CD4-positive, alpha-beta T cell treated with Interleukin-10 for 1 hour (primary cell): Measurements from ENCODE around the gene ITPA.

Experiments
- DNase-seq: peaks from one replicate; pipeline ENCODE4 v3.0.0-alpha.2; 2020

Gene ITPA

DNA sequence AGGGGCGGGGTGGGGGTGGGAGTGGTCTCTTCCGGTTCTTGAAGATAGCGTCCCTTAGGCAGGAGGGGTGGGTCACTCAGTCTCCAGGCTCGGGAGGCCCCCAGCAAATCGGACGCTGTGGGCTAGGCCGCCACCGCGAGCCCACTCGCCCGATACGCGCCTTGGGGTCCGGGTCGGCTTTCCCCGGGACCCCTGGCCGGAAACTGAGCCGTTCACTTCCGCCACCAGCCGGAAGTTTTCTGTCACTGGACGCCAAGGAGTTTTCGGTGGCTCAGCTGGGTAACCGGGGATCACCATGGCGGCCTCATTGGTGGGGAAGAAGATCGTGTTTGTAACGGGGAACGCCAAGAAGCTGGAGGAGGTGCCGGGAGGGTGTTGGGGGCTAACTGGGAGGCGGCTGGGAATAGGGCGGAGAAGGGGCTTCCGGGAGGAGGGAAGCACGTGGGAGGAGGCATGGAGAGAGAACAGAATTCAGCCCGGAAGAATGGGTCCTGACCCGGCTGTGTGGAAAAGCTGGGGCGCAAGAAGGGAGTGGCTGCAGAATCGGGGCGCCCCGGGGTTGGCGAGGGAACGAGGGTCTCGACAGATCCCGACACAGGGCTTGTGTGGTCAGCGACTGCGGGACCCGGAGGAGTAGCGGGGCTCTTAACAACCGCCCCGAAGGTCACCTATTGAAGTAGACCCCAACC lies at the start of gene ITPA:
ITPA (plus strand) TSS at position 242 of the 689 bp plus-strand sequence; CDS start at position 296, 54 bp downstream.
- DNase-seq, result peak; percentile 69

DNA sequence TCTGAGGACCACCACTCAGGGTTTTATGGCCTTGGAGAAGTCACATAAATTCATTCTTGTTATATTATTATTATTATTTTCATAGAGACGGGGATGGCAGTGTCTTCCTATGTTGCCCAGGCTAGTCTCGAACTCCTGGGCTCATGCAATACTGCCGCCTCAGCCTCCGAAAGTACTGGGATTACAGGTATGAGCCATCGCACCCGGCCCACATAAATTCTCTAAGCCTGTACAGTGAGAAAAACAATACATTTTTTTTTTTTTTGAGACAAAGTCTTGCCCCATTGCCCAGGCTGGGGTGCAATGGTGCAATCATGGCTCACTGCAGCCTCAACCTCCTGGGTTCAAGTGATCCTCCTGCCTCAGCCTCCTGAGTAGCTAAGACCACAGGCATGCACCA lies 48.9 kb upstream of the ITPA start:
- DNase-seq, result no peak

DNA sequence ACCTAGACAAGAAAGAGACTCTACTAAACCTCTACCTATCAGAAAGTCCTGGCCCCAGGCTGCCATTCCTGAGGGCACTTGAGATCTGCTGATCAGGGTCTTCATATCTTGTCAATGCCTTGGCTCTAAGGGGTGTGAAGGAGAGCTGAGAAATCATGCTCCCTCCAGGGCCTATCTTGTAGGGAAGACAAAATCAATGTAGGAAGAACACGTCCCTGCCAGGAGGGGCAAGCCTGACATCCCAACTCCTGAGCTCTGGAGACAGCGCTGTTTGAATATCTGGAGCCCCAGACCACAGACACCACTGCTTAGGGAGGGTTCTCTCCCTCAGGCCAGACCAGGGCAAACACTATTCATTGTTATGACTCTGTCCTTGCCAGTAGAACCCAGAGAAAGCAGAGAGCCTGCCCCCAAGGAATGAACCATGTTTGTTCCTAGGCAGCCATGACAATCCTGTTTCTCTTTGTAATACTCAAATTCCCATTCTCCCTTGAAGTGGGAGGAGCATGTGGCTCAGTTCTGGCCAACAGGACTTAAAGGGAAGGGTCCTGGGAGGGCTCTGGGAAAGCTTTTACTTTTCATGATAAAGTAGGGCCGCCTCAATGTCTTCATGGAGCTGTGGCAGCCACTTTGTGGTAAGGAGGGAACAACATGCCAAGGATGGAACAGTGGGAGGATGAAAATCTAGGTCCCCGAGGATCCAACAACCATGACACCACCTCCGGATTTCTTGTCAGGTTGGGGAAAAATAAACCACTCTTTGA lies 47.8 kb upstream of the ITPA start:
- no peak for DNase-seq

DNA sequence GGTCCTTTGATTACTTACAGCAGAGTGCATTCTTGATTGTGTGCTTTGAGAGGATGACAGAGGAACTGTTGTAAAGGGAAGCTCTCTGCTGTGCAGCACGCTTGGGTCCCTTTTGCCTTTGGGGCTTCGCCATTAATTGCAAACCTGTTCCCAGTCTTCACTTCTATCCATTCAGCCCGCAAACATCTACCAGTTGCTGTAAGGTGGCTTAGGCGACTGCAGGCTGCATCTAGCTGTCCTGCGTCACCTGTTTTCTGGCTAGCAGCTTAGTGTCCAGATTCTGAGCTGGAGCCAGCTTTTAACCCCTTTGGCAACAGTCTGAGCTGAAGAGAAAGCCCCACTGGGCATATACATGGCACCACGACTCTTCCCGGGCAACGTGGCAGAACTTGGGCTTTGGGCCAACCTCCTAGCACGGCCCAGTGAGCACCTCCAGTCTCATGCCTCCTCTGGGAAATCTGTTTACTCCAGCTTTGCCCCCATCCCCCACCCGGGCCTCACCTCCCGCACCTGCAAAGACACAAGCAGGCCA lies 47.2 kb upstream of the ITPA start:
- DNase-seq, result no peak

DNA sequence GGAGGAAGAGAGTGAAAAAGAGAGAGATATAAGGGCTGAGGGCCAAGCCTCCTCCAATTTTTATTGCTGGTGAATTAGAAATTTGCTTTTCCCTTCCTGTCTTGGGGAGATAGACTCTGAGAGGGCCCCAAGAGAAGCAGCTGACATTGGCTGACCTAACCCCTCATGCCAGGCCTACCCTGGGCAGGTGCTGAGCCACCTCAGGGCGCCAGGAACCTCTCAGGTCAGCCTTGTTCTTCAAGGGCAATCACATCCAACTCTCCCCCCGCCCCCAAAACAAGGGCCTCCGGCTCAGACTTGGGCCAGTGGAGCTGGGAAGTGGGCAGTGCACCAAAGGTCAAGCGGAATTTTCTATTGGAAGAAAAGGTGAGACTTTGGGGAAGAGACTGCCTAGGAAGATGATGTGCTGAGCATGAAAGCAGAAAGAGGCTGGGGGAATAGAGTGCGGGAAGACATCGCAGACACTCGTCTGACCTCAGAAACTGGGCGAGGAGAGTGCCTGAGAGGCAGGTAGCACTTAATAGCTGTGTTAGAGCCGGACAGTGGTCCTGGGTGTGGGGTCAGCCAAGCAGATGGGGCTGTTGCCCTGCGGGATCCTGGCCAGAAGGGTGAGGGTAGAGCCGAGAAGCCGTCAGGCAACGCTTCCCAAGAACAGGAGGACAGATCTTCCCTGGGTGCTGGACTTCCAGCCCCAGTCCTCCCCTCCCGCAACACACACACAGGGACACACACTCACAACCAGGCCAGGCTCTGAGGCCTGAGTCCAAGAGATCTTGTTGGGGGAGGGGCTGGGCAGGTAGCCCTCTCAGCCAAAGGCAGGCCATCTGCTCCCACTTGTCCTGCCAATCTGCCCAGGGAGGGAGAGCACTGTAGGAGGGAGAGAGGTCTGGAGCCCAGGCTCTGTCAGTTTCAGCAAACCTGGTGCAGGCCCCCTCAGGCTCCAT lies 45.9 kb upstream of the ITPA start:
- no peak for DNase-seq

DNA sequence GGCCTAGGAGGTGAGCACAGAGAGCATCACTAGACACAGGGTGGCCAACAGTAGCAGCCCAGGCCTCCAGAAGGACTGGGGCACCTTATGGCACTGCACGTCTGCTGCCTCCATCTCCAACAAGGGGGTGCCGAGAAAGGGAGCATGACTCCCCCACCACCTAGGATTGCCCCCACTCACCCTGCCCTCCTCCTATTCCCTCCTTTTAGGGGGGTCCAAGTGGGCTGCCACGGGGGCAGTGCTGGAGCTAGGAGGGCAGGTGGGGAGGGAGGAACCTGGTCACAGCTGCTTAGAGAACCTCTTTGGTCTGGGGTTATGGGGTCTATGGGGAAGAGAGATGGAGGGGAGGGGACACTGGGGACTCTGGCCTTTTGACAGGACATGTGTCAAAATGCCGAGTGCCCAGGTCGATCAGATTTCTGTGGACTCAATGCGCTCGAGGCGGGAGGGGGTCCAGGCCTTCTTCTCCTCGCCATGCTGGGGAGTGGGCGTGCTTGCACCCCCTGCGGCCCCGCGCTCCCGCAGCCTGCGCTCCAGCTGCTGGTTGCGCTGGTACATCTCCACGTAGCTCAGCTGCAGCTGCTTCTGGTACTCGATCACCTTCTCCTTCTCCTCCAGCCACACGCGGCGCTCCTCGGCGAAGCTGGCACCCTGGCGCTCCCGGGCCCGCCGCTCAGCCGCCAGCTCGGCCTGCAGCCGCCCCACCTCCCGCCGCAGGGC lies 45.1 kb upstream of the ITPA start:
- DNase-seq, result no peak

DNA sequence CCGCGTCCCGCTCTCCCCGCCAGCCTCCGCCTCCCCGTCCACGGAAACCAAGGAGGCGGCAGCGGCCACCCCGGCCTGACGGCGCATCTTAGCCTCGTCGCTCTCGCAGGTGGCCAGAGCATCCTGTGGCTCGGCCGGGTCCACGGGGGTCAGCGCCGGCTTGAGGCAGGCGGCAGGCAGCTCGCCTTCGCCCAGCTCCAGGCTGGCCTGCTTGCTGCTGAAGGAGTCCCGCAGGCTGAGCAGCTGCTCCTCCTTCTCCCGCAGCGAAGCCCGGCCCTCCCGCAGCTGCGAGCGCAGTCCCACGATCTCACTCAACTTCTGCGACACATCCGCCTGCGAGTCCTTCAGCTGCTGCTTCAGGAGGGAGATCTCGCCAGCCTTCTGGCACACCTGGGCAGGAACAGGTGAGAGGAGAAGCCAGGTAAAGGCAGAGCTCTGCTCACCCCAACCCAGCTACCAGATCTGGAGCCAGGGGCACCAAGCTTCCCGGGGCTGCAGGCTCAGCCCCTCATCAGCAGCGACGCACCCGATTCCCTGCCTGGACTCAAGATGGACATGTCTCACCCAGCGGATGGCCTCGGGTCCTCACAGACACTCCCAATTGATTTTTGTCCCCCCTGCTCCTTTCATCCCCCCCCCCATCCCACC lies 44.4 kb upstream of the ITPA start:
- DNase-seq, result no peak

GRCh38 chr20:3165473-3166337 lies 43.6 kb upstream of the ITPA start:
- DNase-seq, result no peak

GRCh38 chr20:3166338-3166912 lies 42.9 kb upstream of the ITPA start:
- DNase-seq, result no peak

GRCh38 chr20:3166913-3167342 lies 42.4 kb upstream of the ITPA start:
- no peak for DNase-seq

- no peak for DNase-seq
Measured at GRCh38 chr20:3167738-3168078, 41.6 kb upstream of the ITPA start.

DNA sequence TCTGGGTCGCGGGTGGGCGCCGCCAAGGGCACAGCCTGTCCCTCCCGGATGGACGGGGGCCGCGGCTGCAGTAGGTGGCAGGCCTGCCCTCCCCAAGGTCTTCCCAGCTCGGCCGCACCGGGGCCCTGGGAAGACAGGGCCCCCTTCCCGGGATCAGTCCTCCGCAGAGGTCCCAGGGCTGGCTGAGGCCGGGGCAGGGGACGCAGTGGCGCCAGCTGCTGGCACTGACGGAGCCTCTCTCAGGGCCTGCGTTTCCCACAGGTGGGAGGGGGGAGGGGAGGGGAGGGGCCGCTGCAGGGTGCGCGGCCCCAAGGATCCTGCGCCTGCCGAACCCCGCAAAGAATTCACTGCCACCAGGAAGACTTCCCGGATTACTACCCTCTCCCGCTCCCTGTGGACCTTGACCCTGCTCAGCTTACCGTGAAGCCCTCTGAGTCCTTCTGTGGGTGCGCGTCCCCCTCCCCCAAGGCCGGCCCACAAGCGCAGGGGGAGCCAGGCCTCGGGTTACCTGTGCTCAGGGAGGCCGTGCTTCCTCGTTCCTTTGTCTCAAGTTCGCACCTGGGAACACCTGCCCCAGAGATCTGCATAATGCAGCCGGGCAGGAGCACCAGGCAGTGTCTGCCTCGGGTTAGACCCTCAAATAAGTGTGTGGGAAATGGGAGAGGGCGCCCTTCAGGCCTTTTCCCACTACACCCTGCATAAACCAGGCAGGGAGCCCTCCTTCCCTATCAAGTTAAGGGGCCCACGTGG lies 41.0 kb upstream of the ITPA start:
- no peak for DNase-seq

DNA sequence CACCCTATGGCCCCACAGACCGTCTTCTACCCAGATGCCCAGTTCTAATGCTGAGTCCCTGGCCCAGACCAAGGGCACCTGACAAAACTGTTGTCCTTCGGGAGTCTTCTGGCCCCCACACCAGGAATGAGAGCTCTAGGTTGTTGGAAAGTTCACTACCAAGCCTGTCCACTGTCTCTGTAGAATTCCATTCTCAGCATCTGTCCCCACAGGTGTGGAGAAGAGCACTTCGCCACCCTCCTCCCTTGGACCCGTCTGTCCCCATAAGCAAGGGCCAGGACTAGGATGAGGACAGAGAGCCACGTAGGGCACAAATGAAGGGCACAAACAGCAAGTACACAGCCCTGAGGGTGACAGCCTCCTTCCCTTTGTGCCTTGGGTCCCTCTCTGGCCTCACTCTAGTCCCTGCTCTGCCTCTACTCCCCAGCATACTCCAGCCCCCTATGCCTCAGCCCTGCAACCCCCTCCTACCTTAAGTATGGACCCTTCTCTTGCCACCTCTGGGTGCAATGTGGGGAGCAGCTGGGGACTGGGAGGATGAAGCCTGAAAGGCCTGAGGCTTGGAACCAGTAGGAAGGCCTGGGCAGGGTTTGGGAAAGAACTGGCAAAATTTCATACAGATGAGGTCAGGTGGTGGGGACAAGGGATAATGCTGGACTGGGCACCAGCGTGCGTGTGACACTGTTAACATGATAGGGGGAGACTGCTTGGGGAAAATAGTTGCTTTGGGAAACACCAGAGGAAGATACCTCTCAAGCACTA lies 40.3 kb upstream of the ITPA start:
- DNase-seq, result no peak

- no peak for DNase-seq
Measured at GRCh38 chr20:3171391-3172125, 37.7 kb upstream of the ITPA start.

GRCh38 chr20:3172126-3172932 lies 37.0 kb upstream of the ITPA start:
- DNase-seq, result no peak

DNA sequence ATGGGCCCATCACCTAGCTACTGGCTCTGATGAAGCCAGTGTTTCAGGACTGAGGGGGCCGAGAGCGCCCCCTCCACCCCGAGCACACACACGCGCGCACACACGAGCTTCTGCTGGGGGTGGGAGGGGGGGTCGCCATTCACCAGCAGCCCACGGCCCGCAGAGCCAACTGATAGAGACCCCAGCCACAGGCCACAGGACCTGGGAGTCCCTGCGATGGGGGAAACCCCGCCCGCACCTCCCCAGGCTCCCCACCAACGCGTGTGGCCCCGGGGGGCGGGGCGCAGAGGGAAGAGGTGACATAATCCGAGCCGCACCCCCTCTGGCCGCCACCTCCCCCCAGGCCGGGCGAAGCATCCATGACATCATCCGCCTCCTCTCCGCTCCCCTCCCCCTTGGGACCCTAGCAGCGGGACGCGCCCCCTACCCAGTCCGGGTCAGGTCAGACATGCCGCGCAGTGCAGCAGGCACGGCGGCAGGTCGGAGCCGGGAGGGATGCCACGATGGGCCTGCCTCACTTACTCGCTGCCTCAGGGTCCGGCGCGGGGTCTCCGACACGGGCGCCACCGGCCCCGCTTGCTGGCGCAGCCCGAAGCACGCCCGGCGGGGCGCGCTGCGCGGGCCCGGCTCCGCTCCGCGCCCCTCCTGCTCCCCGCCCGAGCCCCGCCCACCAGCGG lies 36.2 kb upstream of the ITPA start, which contains the start of gene LZTS3:
LZTS3 (minus strand) TSS at position 617 of the 677 bp plus-strand sequence. CDS start 6,386 bp downstream, outside the sequence.
- DNase-seq, result peak; percentile 92
